Measurements from ENCODE around the gene MCU. TPM values are rescaled to one million over a fixed set of nuclear protein-coding genes. Genes with fewer than 3 reads are reported as not detected.
"Not testable (repeated sequence)": the region's sequence is repeated elsewhere in the genome, so short reads cannot be mapped to it uniquely, and the experiment has no call there.

MCU gene
- total RNA-seq, 1 donor from 2014 or later, result 108 TPM

DNA sequence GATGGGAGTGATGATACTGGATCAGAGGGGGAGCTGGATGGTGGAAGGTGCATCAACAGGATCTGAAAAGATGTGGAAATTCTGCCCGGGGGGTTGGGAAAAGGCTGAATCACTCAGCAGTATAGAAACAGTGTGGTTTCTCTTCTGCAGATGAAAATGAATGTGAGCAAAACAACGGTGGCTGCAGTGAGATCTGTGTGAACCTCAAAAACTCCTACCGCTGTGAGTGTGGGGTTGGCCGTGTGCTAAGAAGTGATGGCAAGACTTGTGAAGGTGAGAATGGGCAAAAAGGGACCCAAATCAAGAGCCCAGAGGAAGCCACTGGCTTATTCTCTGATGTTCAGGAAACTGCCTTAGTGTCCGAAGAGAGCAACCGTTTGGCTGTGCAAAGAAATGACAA is 214.5 kb downstream of the MCU start:
- no peak for DNase-seq

GRCh38 chr10:72910705-72911104 is 218.8 kb downstream of the MCU start:
- no peak for DNase-seq

GRCh38 chr10:72911758-72912157 is 219.8 kb downstream of the MCU start:
- no peak for DNase-seq

DNA sequence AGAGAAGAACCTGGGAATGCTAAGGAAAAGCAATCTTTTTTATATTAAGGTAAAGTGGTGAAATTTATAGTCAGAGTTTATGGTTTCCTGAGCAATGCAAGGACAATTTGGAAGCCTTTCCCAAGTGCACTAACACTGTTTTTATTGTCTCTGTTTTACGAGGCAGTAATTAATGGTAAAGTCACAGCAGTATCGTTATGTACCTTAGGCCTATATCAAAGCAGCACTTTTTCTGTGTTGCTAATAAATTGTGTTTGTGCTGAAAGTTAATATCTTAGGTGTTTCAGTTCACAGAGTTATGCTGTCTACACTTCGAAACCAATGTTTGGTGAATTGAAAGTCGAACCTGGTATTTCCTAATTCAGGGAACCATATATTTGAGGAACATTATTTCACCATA is 220.8 kb downstream of the MCU start:
- no peak for DNase-seq

DNA sequence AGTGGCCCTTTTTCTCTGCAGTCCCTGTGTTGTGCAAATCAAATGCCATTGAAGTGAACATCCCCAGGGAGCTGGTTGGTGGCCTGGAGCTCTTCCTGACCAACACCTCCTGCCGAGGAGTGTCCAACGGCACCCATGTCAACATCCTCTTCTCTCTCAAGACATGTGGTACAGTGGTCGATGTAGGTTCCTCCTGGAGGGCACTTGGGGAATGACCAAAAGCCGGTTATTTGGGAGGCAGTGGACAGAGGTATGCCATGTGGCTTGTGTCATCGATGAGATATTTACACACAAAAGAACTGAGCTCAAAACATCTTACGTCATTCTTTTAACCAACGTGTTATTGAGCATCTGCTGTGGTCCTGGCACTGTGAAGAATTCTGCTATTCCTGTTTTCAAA is 221.3 kb downstream of the MCU start:
- DNase-seq, result no peak

DNA sequence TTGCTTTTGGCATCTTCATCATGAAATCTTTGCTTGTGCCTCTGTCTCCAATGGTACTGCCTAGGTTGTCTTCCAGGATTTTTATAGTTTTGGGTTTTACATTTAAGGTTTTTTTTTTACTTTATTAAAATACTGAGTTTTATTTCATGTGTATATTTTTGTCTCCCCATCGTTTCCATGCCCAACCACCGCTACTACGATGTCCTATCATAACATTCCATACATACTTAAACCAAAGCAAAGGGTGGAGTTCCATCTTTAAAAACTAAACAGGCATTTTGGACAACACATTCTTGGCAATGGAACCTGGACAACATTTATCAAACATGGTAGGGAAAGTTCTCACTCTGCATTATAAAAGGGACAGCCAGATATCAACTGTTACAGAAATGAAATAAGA is 225.3 kb downstream of the MCU start:
- not testable (repeated sequence) for DNase-seq

GRCh38 chr10:72917803-72918332 is 225.9 kb downstream of the MCU start:
- DNase-seq, result not testable (repeated sequence)

GRCh38 chr10:72918352-72918751 is 226.4 kb downstream of the MCU start:
- no peak for DNase-seq

DNA sequence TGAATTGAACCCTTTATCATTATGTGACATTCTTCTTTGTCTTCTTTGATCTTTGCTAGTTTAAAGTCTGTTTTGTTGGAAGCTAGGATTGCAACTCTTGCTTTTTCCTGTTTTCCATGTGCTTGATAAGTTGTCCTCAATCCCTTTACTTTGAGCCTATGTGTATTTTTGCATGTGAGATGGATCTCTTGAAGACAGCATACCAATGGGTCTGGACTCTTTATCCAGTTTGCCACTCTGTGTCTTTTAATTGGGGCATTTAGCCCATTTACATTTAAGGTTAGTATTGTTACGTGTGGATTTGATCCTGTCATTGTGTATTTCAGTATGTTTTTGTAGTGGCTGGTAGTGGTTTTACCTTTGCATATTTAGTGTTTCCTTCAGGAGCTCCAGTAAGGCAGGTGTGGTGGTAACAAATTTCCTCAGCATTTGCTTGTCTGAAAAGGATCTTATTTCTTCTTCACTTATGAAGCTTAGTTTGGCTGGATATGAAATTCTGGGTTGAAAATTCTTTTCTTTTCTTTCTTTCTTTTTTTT is 229.3 kb downstream of the MCU start:
- not testable (repeated sequence) for DNase-seq

DNA sequence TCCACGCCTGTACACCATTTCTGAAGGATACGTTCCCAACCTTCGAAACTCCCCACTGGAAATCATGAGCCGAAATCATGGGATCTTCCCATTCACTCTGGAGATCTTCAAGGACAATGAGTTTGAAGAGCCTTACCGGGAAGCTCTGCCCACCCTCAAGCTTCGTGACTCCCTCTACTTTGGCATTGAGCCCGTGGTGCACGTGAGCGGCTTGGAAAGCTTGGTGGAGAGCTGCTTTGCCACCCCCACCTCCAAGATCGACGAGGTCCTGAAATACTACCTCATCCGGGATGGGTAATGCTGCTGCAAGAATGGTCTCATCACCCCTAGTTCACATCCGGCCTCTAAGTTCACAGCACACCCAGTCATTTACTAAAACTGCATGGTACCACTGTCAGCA is 232.4 kb downstream of the MCU start:
- DNase-seq, result no peak

- peak; percentile 5 for DNase-seq
Measured at GRCh38 chr10:72925951-72926465, 234.1 kb downstream of the MCU start.

- no peak for DNase-seq
Measured at GRCh38 chr10:72927485-72927884, 235.5 kb downstream of the MCU start.

GRCh38 chr10:72928798-72929197 is 236.9 kb downstream of the MCU start:
- no peak for DNase-seq

- no peak for DNase-seq
Measured at GRCh38 chr10:72930276-72930675, 238.3 kb downstream of the MCU start.

DNA sequence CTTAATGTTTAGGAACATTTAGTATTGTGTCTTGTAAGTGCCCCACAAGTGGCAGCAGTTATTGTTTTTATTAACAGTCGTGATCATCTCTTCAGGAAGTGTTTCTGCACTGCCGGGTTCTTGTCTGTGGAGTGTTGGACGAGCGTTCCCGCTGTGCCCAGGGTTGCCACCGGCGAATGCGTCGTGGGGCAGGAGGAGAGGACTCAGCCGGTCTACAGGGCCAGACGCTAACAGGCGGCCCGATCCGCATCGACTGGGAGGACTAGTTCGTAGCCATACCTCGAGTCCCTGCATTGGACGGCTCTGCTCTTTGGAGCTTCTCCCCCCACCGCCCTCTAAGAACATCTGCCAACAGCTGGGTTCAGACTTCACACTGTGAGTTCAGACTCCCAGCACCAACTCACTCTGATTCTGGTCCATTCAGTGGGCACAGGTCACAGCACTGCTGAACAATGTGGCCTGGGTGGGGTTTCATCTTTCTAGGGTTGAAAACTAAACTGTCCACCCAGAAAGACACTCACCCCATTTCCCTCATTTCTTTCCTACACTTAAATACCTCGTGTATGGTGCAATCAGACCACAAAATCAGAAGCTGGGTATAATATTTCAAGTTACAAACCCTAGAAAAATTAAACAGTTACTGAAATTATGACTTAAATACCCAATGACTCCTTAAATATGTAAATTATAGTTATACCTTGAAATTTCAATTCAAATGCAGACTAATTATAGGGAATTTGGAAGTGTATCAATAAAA is 240.5 kb downstream of the MCU start:
- no peak for DNase-seq

- DNase-seq, result no peak
Measured at GRCh38 chr10:72935361-72935760, 243.4 kb downstream of the MCU start.

Small RNAs within 50 kb of the gene (small RNA-seq; reads per million reads assigned to genes)
- 0.10 reads per million for gene MIR4676 (ENCODE audit: low replicate concordance)
- not detected for gene RF00019 (ENCODE audit: low replicate concordance)

Other genes starting within 250 kb of the MCU start
- gene MICU1, start 66.1 kb upstream of the MCU start, total RNA-seq, result 87.9 TPM
- gene OIT3, start 201.6 kb downstream of the MCU start, total RNA-seq, result 7.2 TPM

All from tongue (tissue), 3 donors.